ENCODE measurements around the gene POU4F2. TPM values are rescaled to one million over a fixed set of nuclear protein-coding genes. Genes with fewer than 3 reads are reported as not detected.

The POU4F2 gene
- total RNA-seq, 2 donors from 2014 or later: not detected

DNA sequence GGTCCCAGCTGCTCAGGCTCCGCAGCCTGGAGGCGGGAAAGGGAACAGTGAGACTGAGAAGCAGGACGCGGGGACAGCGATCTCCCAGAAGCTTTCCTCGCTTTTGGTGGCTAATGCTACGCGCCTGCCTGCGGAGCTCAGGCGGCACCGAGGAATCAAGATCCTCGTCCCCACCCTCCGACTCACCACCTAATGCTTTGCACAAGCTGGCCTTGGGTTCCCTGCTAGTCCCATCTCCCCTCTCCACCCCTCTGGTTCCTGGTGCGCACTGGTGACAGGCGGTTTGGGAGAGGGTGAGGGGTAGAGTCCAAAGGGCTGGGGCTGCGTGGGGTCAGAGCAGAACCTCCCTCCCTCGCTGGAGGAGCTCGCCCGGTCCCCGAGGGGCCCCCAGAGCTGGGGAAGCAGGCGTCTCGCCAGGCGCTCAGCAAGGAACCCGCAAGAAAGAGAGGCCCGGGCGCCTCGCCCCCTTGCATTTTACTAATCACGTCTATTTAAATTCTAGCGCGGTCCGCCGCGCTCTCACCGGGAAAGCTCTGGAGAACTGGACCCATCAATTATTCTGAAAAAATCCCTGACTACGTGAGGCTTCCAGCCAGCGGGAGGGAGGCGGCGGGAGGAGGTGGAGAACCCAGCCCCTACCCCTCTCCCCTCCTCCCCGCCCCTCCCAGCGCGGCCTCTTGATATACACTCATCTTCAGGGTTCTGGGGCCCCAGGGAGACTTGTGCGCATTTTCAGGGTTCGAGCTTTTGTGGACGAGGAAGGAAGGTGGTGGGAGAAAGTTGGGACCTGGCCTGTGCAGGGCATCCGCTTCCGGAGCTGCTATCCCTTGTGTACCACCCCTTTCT lies 9.1 kb downstream of the POU4F2 start:
- Histone ChIP-seq H3K27ac (no peak overlapping the region), H3K4me3 (no peak overlapping the region), H3K27me3 (peaks cover 16% of the 10 kb centered on the region), H3K36me3 (no peaks in the 10 kb centered on the region), H3K9ac (ENCODE audit: low read depth in 2 of 2, low read length in 2 of 2) (no peak overlapping the region), H3K4me1 (no peaks in the 10 kb centered on the region), H3K9me3 (no peaks in the 10 kb centered on the region)
- DNase-seq: no peak
- TF ChIP-seq, protein P1, sequence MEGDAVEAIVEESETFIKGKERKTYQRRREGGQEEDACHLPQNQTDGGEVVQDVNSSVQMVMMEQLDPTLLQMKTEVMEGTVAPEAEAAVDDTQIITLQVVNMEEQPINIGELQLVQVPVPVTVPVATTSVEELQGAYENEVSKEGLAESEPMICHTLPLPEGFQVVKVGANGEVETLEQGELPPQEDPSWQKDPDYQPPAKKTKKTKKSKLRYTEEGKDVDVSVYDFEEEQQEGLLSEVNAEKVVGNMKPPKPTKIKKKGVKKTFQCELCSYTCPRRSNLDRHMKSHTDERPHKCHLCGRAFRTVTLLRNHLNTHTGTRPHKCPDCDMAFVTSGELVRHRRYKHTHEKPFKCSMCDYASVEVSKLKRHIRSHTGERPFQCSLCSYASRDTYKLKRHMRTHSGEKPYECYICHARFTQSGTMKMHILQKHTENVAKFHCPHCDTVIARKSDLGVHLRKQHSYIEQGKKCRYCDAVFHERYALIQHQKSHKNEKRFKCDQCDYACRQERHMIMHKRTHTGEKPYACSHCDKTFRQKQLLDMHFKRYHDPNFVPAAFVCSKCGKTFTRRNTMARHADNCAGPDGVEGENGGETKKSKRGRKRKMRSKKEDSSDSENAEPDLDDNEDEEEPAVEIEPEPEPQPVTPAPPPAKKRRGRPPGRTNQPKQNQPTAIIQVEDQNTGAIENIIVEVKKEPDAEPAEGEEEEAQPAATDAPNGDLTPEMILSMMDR (IDR thresholded peaks at IDR 0.05): no peak
- intact Hi-C loops (cut with DNase I): no loop called here

DNA sequence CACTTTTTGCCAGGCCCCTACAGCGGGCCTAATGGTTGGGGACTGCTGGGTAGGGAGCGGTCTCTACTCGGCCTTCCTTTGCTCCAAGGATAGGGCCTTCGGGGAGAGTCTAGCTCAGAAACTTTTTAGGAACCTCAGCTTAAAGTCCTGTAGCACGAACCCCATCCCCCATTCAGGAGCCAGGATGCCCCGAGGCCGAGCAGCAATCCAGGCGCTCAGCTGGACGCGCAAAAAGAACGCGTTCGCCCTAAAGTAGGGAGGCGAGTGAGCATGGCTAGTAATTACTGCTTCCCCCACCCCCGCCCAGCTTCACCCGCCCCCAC lies 9.7 kb downstream of the POU4F2 start:
- H3K4me3 ChIP-seq: no peak overlapping the region
- H3K9ac ChIP-seq (ENCODE audit: low read depth in 2 of 2, low read length in 2 of 2): no peak overlapping the region
- TF ChIP-seq, protein P1 (IDR thresholded peaks at IDR 0.05): no peak
- H3K4me1 ChIP-seq: no peaks in the 10 kb centered on the region
- DNase-seq: no peak
- no peaks in the 10 kb centered on the region for H3K9me3 ChIP-seq
- intact Hi-C loops (cut with DNase I): no loop called here
- no peak overlapping the region for H3K27ac ChIP-seq
- no peaks in the 10 kb centered on the region for H3K36me3 ChIP-seq
- H3K27me3 ChIP-seq: peaks cover 19% of the 10 kb centered on the region

DNA sequence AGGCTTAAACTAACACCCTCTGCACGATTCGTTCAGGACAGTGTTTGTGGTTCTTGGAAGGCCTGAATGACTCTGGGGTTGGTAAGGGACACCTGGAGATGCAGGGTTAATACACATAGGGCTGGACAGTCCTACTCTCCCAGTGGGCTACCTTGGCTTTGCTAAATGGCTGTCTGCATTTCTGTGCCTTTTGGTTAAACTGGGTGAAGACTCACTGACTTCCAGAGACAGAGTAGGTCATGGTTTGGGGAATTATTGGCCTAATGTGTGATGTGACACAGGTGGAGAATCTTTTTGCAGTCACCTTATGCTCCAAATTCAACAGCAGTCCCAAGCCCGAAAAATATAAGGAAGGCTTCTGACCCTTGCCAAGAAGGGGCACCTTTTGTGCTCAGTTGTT lies 10.5 kb downstream of the POU4F2 start:
- intact Hi-C loops (cut with DNase I): no loop called here
- TF ChIP-seq, protein P1 (IDR thresholded peaks at IDR 0.05): no peak
- DNase-seq: no peak
- H3K27me3 ChIP-seq: peaks cover 23% of the 10 kb centered on the region
- H3K9me3 ChIP-seq: no peaks in the 10 kb centered on the region
- no peak overlapping the region for H3K27ac ChIP-seq
- H3K9ac ChIP-seq (ENCODE audit: low read depth in 2 of 2, low read length in 2 of 2): no peak overlapping the region
- no peaks in the 10 kb centered on the region for H3K4me1 ChIP-seq
- no peak overlapping the region for H3K4me3 ChIP-seq
- H3K36me3 ChIP-seq: no peaks in the 10 kb centered on the region

DNA sequence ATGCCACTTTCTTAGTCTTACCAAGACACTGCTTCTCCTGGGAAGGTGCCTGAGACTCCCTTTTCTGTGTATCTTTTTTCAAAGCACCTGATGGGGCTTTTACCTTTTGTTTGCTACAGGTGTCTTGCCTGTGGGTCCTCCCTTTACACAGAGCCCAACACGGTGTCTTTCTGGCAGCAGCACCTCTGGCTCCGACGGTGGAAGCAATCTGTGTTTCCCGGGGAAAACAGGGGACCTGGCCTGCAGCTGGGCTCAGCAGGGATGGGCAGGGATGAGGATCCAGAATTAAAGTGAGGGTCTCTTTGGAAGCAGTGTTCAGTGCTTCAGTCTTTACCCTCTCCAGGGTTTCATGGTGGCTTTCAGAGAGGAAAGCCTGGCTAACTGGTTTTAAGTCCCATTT lies 11.3 kb downstream of the POU4F2 start:
- DNase-seq: no peak
- Histone ChIP-seq H3K36me3 (no peaks in the 10 kb centered on the region), H3K27ac (no peak overlapping the region), H3K4me3 (no peak overlapping the region), H3K4me1 (no peaks in the 10 kb centered on the region), H3K27me3 (peaks cover 30% of the 10 kb centered on the region), H3K9ac (ENCODE audit: low read depth in 2 of 2, low read length in 2 of 2) (no peak overlapping the region), H3K9me3 (no peaks in the 10 kb centered on the region)
- intact Hi-C loops (cut with DNase I): no loop called here
- TF ChIP-seq, protein P1 (IDR thresholded peaks at IDR 0.05): no peak

DNA sequence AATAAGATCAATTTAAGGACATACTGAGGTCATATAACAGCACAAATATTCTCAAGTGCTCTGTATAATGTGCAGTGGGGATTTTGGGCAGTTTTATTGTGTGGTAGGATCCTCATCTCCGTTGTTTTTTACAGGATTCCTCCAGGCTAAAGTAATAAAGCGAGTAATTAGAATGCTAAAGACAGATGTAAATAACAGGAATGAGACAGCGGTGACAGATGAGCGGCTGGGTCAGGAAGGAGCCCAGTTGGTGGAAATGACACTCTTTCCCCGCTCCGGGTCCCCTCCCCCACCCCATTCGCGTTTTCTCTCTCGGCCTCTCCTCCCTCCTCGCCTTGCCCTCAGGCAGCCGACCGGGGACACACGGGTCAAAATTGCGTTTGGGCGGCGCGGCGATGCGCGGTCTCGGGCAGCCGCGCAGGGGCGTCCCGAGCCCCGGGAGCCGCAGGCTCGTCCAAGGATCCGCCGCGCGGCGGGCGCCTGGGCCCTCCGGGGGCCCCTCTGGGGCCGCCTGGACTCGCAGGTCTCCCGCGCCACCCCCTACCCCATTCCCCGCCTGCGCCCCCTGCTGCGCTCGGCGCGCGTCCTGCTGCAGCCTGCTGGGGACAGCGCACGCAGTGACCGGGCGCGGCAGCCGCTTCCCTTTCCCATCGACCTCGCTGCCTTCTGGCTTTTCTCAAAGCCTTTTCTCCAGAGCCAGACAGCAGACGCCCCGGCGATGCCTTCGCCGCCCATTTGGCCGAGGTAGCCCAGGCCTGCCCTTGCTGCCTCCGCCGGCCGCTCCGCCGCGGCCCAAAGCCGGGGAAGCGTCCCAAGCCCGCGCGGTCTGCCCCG lies 16.2 kb downstream of the POU4F2 start:
- intact Hi-C loops (cut with DNase I): no loop called here
- H3K27me3 ChIP-seq: peaks cover 35% of the 10 kb centered on the region
- H3K9me3 ChIP-seq: no peaks in the 10 kb centered on the region
- no peak overlapping the region for H3K9ac ChIP-seq (ENCODE audit: low read depth in 2 of 2, low read length in 2 of 2)
- no peaks in the 10 kb centered on the region for H3K4me1 ChIP-seq
- H3K27ac ChIP-seq: no peak overlapping the region
- no peaks in the 10 kb centered on the region for H3K36me3 ChIP-seq
- no peak for DNase-seq
- peak overlapping the region; percentile 20 for H3K4me3 ChIP-seq
- TF ChIP-seq, protein P1 (IDR thresholded peaks at IDR 0.05): no peak

Measured in colonic mucosa (tissue), 4 donors.